ENCODE data around the gene ITPR1. TPM values are rescaled to one million over a fixed set of nuclear protein-coding genes. Genes with fewer than 3 reads are reported as not detected.

ITPR1 gene
- total RNA-seq, 1 donor from 2014 or later, result 53.1 TPM

GRCh38 chr3:4698125-4698821, 205.1 kb downstream of the ITPR1 start:
- Mint-ChIP-seq H3K36me3 (ENCODE audit: low read depth, unreplicated experiment) (peaks cover 32% of the 10 kb centered on the region), H3K4me1 (ENCODE audit: unreplicated experiment) (peaks cover 11% of the 10 kb centered on the region), H3K4me3 (ENCODE audit: unreplicated experiment) (no peak overlapping the region), H3K27ac (ENCODE audit: unreplicated experiment) (no peak overlapping the region), H3K9me3 (ENCODE audit: unreplicated experiment) (no peaks in the 10 kb centered on the region), H3K27me3 (ENCODE audit: unreplicated experiment) (peaks cover 2% of the 10 kb centered on the region)
- no peak for TF ChIP-seq CTCF (IDR thresholded peaks at IDR 0.05; ENCODE audit: unreplicated experiment)
- no peak for DNase-seq (ENCODE audit: low spot score)

DNA sequence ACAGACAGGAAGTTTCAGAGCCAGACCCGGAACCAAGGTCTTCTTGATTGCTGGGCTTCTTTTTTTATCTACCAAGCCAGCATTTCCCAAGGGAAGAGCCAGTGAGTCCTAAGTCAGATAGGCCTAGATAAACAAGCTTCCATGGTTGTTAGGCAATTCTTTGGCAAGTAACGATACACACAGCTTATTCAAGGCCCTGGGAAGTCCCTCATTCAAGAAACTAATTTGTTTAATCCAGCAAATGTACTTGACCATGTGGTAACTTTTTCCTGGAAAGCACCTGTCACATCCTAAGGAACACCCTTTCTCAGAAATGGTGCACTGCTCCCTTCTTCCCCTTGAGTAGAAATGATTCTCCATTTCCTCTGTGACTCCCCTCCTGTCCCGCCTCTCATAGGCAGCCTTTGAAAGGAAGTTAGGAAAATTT, 209.9 kb downstream of the ITPR1 start:
- Mint-ChIP-seq H3K36me3 (ENCODE audit: low read depth, unreplicated experiment) (peaks cover 48% of the 10 kb centered on the region), H3K4me3 (ENCODE audit: unreplicated experiment) (no peak overlapping the region), H3K9me3 (ENCODE audit: unreplicated experiment) (no peaks in the 10 kb centered on the region), H3K27me3 (ENCODE audit: unreplicated experiment) (peaks cover 2% of the 10 kb centered on the region), H3K27ac (ENCODE audit: unreplicated experiment) (peak overlapping the region; percentile 15), H3K4me1 (ENCODE audit: unreplicated experiment) (peaks cover 29% of the 10 kb centered on the region)
- TF ChIP-seq CTCF (IDR thresholded peaks at IDR 0.05; ENCODE audit: unreplicated experiment), result no peak
- no peak for DNase-seq (ENCODE audit: low spot score)

DNA sequence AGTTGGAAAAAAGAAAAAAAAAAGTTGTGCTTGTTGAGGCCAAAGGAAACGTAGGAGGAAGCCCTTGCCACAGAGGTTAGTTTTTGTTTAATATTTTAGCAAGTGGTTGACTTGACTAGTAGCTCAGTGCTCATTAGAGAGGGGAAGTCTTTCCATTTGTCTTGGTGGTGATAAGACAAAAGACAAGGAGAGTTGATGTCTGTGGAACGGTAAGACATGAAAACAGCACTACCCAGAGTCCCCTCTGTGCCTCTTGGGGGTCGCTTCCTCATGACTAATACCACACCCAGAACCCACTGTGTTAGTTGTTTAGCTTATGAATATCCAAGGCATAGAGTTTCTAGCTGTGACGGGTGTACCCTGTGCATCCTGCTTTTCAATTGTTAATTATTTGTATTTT, 211.4 kb downstream of the ITPR1 start:
- H3K9me3 Mint-ChIP-seq (ENCODE audit: unreplicated experiment), result no peaks in the 10 kb centered on the region
- no peak for TF ChIP-seq CTCF (IDR thresholded peaks at IDR 0.05; ENCODE audit: unreplicated experiment)
- peaks cover 2% of the 10 kb centered on the region for H3K27me3 Mint-ChIP-seq (ENCODE audit: unreplicated experiment)
- H3K27ac Mint-ChIP-seq (ENCODE audit: unreplicated experiment), result no peak overlapping the region
- no peak overlapping the region for H3K4me3 Mint-ChIP-seq (ENCODE audit: unreplicated experiment)
- H3K36me3 Mint-ChIP-seq (ENCODE audit: low read depth, unreplicated experiment), result peaks cover 43% of the 10 kb centered on the region
- H3K4me1 Mint-ChIP-seq (ENCODE audit: unreplicated experiment), result peaks cover 38% of the 10 kb centered on the region
- DNase-seq (ENCODE audit: low spot score), result no peak

DNA sequence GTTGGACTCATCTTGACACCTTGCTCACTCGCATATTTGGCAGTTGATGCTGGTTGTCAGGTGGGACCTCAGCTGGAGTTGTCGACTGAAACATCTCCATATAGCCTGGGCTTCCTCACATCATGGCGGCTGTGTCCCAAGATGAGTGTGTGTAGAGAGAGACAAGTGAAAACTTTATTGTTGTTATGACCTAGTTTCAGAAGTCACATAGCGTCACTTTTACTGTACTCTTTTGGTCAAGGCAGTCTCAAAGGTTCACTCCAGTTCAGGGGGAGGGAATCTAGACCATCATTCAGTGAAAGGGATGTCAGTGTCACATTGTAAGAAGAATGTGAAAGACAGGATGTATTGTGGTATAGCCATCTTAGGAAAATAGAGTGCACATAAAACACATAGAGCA, 214.2 kb downstream of the ITPR1 start:
- Mint-ChIP-seq H3K4me1 (ENCODE audit: unreplicated experiment) (peaks cover 38% of the 10 kb centered on the region), H3K27ac (ENCODE audit: unreplicated experiment) (no peak overlapping the region), H3K36me3 (ENCODE audit: low read depth, unreplicated experiment) (peaks cover 41% of the 10 kb centered on the region), H3K9me3 (ENCODE audit: unreplicated experiment) (no peaks in the 10 kb centered on the region), H3K4me3 (ENCODE audit: unreplicated experiment) (peak overlapping the region; percentile 70), H3K27me3 (ENCODE audit: unreplicated experiment) (no peaks in the 10 kb centered on the region)
- no peak for DNase-seq (ENCODE audit: low spot score)
- no peak for TF ChIP-seq CTCF (IDR thresholded peaks at IDR 0.05; ENCODE audit: unreplicated experiment)

DNA sequence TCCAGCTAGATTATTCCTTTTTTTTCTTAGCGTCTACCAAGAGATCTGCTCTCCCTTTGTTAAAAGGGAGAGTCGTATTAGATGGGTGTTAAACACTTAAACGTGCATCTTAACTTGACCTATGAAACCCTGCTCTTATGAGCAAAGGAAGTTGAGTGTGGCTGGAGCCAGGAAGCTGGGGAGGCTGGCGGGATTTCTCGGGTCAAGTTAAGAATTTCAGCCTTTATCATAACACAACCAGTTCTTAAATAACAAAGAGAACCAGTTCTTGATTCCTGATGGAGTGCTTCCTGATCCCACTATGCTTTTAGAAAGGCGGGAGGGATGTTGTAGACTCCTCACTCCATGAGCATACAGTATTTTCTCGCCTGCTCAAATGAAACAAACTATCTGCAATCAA, 215.1 kb downstream of the ITPR1 start:
- H3K27me3 Mint-ChIP-seq (ENCODE audit: unreplicated experiment), result no peaks in the 10 kb centered on the region
- no peak for DNase-seq (ENCODE audit: low spot score)
- no peak for TF ChIP-seq CTCF (IDR thresholded peaks at IDR 0.05; ENCODE audit: unreplicated experiment)
- H3K36me3 Mint-ChIP-seq (ENCODE audit: low read depth, unreplicated experiment), result peaks cover 39% of the 10 kb centered on the region
- H3K27ac Mint-ChIP-seq (ENCODE audit: unreplicated experiment), result no peak overlapping the region
- H3K4me3 Mint-ChIP-seq (ENCODE audit: unreplicated experiment), result no peak overlapping the region
- H3K9me3 Mint-ChIP-seq (ENCODE audit: unreplicated experiment), result no peaks in the 10 kb centered on the region
- peaks cover 31% of the 10 kb centered on the region for H3K4me1 Mint-ChIP-seq (ENCODE audit: unreplicated experiment)
